WTC11 (cell line): Measurements from ENCODE around the gene GCK. TPM values are rescaled to one million over a fixed set of nuclear protein-coding genes. Genes with fewer than 3 reads are reported as not detected.

Source experiments
- ATAC-seq: fragments of 200-7000 bp; cut with Tn5 transposase; 2 replicates; pipeline ENCODE4 v1.10.0; 2021; ENCODE audit warnings: mild to moderate bottlenecking, moderate library complexity
- CTCF ChIA-PET: fragments of 300-600 bp; sonication (Branson Sonifier 250); formaldehyde crosslinking; loops from one replicate; lab custom pipeline; 2021; ENCODE audit warnings: antibody characterized with exemption; lab: Charles Lee
- POLR2A ChIA-PET: fragments of 350-600 bp; sonication (Branson Sonifier 250); formaldehyde crosslinking; loops from one replicate; lab custom pipeline; 2021; ENCODE audit warnings: antibody characterized with exemption; lab: Charles Lee
- DNase-seq: peaks from one replicate; pipeline ENCODE4 v3.0.0; 2021; ENCODE audit warnings: low spot score
- H3K27ac Mint-ChIP-seq: 2 replicates; pipeline ENCODE4 v1.8.0; 2021; ENCODE audit warnings: mixed read lengths
- H3K27me3 Mint-ChIP-seq: 2 replicates; pipeline ENCODE4 v1.8.0; 2021; ENCODE audit warnings: low read depth, mild to moderate bottlenecking, moderate library complexity, mixed read lengths
- H3K36me3 Mint-ChIP-seq: 2 replicates; pipeline ENCODE4 v1.8.0; 2021; ENCODE audit warnings: mixed read lengths
- H3K4me1 Mint-ChIP-seq: 2 replicates; pipeline ENCODE4 v1.8.0; 2022; ENCODE audit warnings: mixed read lengths
- H3K4me3 Mint-ChIP-seq: 2 replicates; pipeline ENCODE4 v1.8.0; 2021; ENCODE audit warnings: mild to moderate bottlenecking, moderate library complexity, mixed read lengths
- H3K9me3 Mint-ChIP-seq: 2 replicates; pipeline ENCODE4 v1.8.0; 2021; ENCODE audit warnings: mixed read lengths
- AR ChIP-seq: fragments of 250-450 bp; sonication (Bioruptor Pico); IDR thresholded peaks from 2 replicates; pipeline ENCODE4 v1.9.0; 2021; ENCODE audit warnings: mild to moderate bottlenecking
- E2F5 ChIP-seq: sonication (generic); formaldehyde crosslinking; IDR thresholded peaks from 2 replicates; pipeline ENCODE4 v1.8.1; 2022; ENCODE audit warnings: mild to moderate bottlenecking, moderate library complexity, missing genetic modification reagents
- ETV6 ChIP-seq: sonication (generic); formaldehyde crosslinking; IDR thresholded peaks from 2 replicates; pipeline ENCODE4 v1.8.1; 2022; ENCODE audit warnings: mild to moderate bottlenecking, missing genetic modification reagents
- FOXJ3 ChIP-seq: sonication (generic); formaldehyde crosslinking; IDR thresholded peaks from 2 replicates; pipeline ENCODE4 v1.9.0; 2021; ENCODE audit warnings: missing genetic modification reagents, mild to moderate bottlenecking, borderline replicate concordance
- FOXK1 ChIP-seq: sonication (generic); formaldehyde crosslinking; IDR thresholded peaks from 2 replicates; pipeline ENCODE4 v1.8.0; 2022; ENCODE audit warnings: mild to moderate bottlenecking, moderate library complexity, missing genetic modification reagents
- HMGA2 ChIP-seq: fragments of 250-450 bp; sonication (Bioruptor Pico); IDR thresholded peaks from 2 replicates; pipeline ENCODE4 v1.4.0; 2021; ENCODE audit warnings: mild to moderate bottlenecking, moderate library complexity
- IRF1 ChIP-seq: sonication (generic); formaldehyde crosslinking; IDR thresholded peaks from 2 replicates; pipeline ENCODE4 v1.8.0; 2023; ENCODE audit warnings: missing genetic modification reagents
- JUN ChIP-seq: sonication (generic); formaldehyde crosslinking; IDR thresholded peaks from 2 replicates; pipeline ENCODE4 v1.8.0; 2023; ENCODE audit warnings: mild to moderate bottlenecking, missing genetic modification reagents
- MLX ChIP-seq: sonication (generic); formaldehyde crosslinking; IDR thresholded peaks from 2 replicates; pipeline ENCODE4 v1.8.1; 2023; ENCODE audit warnings: mild to moderate bottlenecking, missing genetic modification reagents, moderate library complexity
- MYBL2 ChIP-seq: sonication (generic); formaldehyde crosslinking; IDR thresholded peaks from 2 replicates; pipeline ENCODE4 v1.8.1; 2023; ENCODE audit warnings: mild to moderate bottlenecking, moderate library complexity, missing genetic modification reagents
- NFE2L1 ChIP-seq: sonication (generic); formaldehyde crosslinking; IDR thresholded peaks from 2 replicates; pipeline ENCODE4 v1.8.1; 2023; ENCODE audit warnings: missing genetic modification reagents
- NFYB ChIP-seq: sonication (generic); formaldehyde crosslinking; conservative IDR thresholded peaks from 2 replicates; pipeline ENCODE4 v1.8.0; 2022; ENCODE audit warnings: low read depth, missing genetic modification reagents
- NR2C2 ChIP-seq: sonication (generic); formaldehyde crosslinking; IDR thresholded peaks from 2 replicates; pipeline ENCODE4 v1.8.0; 2022; ENCODE audit warnings: mild to moderate bottlenecking, missing genetic modification reagents
- NR3C1 ChIP-seq: sonication (generic); formaldehyde crosslinking; conservative IDR thresholded peaks from 2 replicates; pipeline ENCODE4 v1.8.1; 2023; ENCODE audit warnings: low read depth, mild to moderate bottlenecking, missing genetic modification reagents
- PRRX2 ChIP-seq: fragments of 250-450 bp; sonication (Bioruptor Pico); IDR thresholded peaks from 2 replicates; pipeline ENCODE4 v1.8.0; 2021; ENCODE audit warnings: mild to moderate bottlenecking
- RORB ChIP-seq: fragments of 250-450 bp; sonication (Bioruptor Pico); IDR thresholded peaks from 2 replicates; pipeline ENCODE4 v1.9.0; 2021; ENCODE audit warnings: mild to moderate bottlenecking
- SMAD4 ChIP-seq: sonication (generic); formaldehyde crosslinking; IDR thresholded peaks from 2 replicates; pipeline ENCODE4 v1.8.0; 2022; ENCODE audit warnings: mild to moderate bottlenecking, missing genetic modification reagents
- SOX15 ChIP-seq: fragments of 250-450 bp; sonication (Bioruptor Pico); IDR thresholded peaks from 2 replicates; pipeline ENCODE4 v1.9.0; 2021; ENCODE audit warnings: mild to moderate bottlenecking
- SP1 ChIP-seq: sonication (generic); formaldehyde crosslinking; conservative IDR thresholded peaks from 2 replicates; pipeline ENCODE4 v1.8.1; 2022; ENCODE audit warnings: missing genetic modification reagents
- TEAD1 ChIP-seq: sonication (generic); formaldehyde crosslinking; IDR thresholded peaks from 2 replicates; pipeline ENCODE4 v1.8.0; 2022; ENCODE audit warnings: mild to moderate bottlenecking, missing genetic modification reagents
- USF2 ChIP-seq: sonication (generic); formaldehyde crosslinking; IDR thresholded peaks from 2 replicates; pipeline ENCODE4 v1.8.1; 2023; ENCODE audit warnings: mild to moderate bottlenecking, missing genetic modification reagents, moderate library complexity
- ZNF425 ChIP-seq: fragments of 250-450 bp; sonication (Bioruptor Pico); conservative IDR thresholded peaks from 2 replicates; pipeline ENCODE4 v1.9.0; 2021; ENCODE audit warnings: mild to moderate bottlenecking
- total RNA-seq: library from RNA; stranded (reverse); gene quantifications from 3 replicates; pipeline ENCODE4 v1.2.3, GENCODE V29; 2021

Gene GCK
- total RNA-seq, 1 experiment from 2014 or later = 3.3 TPM

GRCh38 chr7:44105832-44106231, 83.4 kb downstream of the GCK start (continued):
- TF ChIP-seq NR2C2 (CRISPR knock-in tag) (no peak), ZNF425 (CRISPR knock-in tag) (no peak), TEAD1 (CRISPR knock-in tag) (no peak), SMAD4 (CRISPR knock-in tag) (no peak), E2F5 (CRISPR knock-in tag) (no peak), FOXJ3 (CRISPR knock-in tag) (no peak), NR3C1 (no peak), SP1 (CRISPR knock-in tag) (no peak), IRF1 (CRISPR knock-in tag) (no peak), USF2 (CRISPR knock-in tag) (no peak), AR (CRISPR knock-in tag) (no peak)
- TF ChIP-seq, all 79 proteins: peak for 0

GRCh38 chr7:44104860-44105771, 84.1 kb downstream of the GCK start:
- POLR2A ChIA-PET = interaction anchor here (0.6 kb wide), 2 partner anchors 19 to 52 kb away, joined by 3 to 5 read pairs; no protein-coding TSS in a partner anchor
- H3K36me3 Mint-ChIP-seq = peaks cover 2% of the 10 kb centered on the region; the same call in 1 of the 2 replicates
- CTCF ChIA-PET = interaction anchor here (0.7 to 2.2 kb wide), 10 partner anchors 11 to 244 kb away, joined by 3 to 13 read pairs (median 4); partner anchors contain the start of gene PGAM2
- DNase-seq = peak; percentile 45
- H3K4me1 Mint-ChIP-seq = peaks cover 12% of the 10 kb centered on the region
- no peaks in the 10 kb centered on the region for H3K9me3 Mint-ChIP-seq
- H3K27me3 Mint-ChIP-seq = peaks cover 24% of the 10 kb centered on the region
- peak; percentile 44 for ATAC-seq
- no peak overlapping the region for H3K27ac Mint-ChIP-seq
- peak overlapping the region; percentile 70 for H3K4me3 Mint-ChIP-seq
- TF ChIP-seq RORB (CRISPR knock-in tag) = no peak
- TF ChIP-seq NFE2L1 = no peak
- TF ChIP-seq AR (CRISPR knock-in tag) = no peak
- no peak for TF ChIP-seq PRRX2 (CRISPR knock-in tag)
- no peak for TF ChIP-seq FOXK1 (CRISPR knock-in tag)
- TF ChIP-seq MYBL2 = no peak
- no peak for TF ChIP-seq MLX (CRISPR knock-in tag)
- no peak for TF ChIP-seq JUN
- no peak for TF ChIP-seq NFYB (CRISPR knock-in tag)
- TF ChIP-seq SOX15 (CRISPR knock-in tag) = no peak
- no peak for TF ChIP-seq ZNF425 (CRISPR knock-in tag)
- no peak for TF ChIP-seq HMGA2 (CRISPR knock-in tag)
- TF ChIP-seq ETV6 (CRISPR knock-in tag) = no peak
